ENCODE measurements around the gene PMPCA.

The PMPCA gene

DNA sequence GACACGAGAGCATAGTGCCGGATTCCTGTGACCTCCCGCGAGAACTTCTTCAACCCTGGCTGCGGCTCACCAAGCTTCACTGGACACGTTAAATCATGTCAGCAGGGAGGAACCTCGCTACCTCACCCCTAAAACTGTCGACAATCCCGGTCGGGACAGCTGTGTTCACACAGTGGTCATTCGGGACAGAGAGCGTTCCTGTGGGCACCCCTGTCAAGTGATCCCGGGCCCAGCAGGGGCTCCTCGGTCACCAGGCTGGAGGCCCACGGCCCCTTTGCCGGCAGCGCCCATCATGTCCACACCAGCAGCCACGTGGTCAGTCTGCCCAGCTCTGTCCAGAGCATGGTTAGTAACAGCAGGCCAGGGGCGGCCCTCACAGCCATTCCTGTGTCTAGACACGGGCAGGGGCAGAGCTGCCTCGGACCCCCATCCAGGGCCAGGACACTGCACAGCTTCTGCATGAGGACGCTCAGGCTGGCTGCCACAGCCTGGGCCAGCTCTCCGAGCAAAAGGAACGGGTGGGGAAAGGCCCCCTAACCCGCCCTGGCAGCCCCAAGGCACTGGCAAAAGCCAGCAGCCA, 25.7 kb downstream of the PMPCA start:
- no peak for DNase-seq (ENCODE audit: low spot score)

DNA sequence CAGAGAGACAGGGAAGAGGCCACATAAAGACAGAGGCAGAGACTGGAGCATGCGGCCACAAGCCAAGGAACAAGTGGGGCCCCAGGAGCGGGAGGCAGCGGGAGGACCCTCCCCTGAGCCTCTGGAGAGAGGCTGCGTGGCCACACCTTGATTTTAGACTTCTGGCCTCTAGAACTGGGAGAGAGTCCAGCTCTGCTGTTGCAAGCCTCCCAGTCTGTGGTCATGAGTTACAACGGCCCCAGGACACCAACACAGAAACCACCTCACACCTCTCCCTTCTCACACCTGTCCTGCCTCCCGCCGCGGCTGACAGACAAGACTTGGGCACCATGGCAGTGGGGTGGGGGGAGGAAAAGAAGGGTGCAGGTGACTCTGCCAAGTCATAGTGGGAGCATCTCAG, 27.0 kb downstream of the PMPCA start:
- no peak for DNase-seq (ENCODE audit: low spot score)

DNA sequence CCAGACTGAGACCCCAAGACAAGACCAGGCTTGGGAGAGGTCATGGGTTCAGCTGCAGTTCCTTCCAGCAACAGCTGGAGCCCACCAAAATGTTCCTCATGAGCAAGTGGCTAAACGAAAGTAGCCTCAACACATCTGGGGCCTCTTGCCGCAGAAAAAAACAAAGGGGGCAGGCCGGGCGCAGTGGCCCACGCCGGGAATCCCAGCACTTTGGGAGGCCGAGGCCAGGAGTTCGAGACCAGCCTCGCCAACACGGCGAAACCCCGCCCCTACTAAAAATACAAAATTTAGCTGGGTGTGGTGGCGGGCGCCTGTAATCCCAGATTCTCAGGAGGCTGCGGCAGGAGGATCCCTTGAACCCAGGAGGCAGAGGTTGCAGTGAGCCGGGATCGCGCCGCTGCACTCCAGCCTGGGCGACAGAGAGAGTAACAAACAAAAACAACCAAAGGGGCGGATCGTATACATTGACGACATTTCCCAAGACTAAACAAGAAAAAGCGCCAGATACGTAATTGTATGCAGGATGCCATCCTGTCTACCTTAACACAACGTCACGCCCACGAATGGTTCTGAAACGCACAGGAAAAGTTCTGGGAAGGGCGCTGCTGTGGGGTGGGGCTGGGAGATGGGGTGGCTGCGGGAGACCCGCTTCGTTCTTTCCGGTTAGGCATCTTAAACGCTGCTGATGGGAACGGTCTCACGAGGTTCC, 27.5 kb downstream of the PMPCA start:
- DNase-seq (ENCODE audit: low spot score) = no peak

DNA sequence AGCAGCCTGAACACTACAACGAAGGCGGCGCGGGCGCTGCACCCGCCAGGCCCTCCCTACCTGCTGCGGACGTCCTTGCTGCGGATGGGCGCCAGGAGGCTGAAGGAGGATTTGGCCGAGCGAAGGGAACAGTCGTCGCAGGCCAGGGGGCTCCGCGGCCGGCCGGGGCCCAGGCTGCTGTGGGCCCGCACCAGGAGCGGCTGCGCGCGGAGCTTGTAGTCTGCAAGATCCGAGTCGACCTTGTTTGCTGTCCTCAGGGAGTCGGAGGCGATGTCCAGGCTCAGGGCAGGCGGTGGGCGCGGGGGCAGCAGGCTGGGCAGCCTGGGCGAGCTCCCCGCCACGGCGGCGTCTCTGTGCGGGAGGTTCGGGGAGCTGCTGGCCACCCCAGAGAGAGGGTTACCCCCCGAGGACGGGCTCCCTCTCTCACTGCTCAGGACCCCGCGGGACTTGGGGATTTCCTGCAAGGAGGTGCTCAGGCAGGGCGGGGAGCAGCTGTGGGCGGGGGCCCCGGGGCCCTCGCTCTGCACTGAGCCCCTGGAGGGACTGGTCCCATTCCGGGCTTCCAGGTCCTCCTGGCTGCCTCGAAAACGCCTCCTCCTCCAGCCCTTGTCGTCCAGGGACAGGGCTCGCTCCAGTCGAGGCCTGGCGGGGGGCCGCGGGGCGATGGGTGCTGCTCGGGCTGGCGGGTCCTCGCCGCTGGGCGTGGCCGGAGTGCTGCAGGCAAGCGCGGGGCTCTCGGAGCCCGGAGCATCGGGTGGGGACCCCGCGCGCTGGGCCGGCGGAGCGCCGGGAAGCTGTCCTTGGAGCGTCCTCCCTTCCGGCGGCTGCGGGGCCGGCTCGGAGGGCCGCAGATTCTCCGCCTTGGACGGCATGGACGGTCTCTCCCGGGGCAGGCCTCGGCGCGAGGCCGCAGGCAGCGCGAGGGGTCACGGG, 28.4 kb downstream of the PMPCA start:
- no peak for DNase-seq (ENCODE audit: low spot score)

DNA sequence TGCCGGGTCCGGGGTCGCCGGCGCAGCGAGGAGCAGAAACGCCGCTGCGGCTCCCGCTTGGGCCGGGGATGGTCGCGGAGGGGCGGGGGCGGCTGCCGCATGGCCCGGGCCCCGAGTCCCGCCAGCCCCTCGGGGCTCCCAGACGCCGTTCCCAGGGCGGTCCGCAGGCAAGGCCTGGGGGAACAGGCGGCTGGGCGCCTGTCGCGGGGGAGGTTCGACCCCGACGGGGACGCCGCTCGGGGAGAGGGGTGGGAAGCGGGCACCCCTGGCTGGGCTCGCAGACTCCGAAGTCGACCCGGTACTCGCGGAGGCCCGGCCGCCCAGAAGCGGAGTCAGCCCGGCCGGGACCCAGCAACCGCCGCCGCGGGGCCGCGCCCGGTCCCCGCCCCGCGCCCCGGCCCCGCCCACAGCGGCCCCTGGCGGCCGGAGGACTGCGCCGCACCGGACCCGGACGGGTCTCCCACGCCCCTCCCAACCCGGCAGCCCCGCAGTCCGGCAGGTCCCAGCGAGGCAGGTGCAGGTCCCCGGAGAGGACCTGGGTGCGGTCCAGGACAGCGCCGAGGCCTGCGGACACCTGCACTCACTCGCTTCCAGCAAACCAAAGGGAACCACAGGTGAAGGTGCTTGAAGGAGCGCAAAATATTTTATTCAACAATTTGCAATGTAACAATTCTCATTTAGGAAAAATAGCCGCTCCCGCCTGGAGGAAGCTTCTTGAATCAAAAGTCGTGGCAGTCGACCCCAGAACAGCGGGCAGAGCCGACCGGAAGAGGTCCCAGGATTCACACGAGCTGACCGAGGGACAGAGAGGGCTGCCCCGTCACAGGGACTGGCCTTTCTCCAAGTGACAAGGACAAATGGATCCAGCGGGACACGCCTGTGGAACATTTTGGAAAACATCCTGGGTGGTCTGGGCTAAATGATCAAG, 29.3 kb downstream of the PMPCA start, which contains the start of gene INPP5E:
INPP5E (minus strand) TSS at position 365 of the 928 bp plus-strand sequence. CDS start 426 bp downstream, outside the sequence.
- DNase-seq (ENCODE audit: low spot score) = peak; percentile 49

DNA sequence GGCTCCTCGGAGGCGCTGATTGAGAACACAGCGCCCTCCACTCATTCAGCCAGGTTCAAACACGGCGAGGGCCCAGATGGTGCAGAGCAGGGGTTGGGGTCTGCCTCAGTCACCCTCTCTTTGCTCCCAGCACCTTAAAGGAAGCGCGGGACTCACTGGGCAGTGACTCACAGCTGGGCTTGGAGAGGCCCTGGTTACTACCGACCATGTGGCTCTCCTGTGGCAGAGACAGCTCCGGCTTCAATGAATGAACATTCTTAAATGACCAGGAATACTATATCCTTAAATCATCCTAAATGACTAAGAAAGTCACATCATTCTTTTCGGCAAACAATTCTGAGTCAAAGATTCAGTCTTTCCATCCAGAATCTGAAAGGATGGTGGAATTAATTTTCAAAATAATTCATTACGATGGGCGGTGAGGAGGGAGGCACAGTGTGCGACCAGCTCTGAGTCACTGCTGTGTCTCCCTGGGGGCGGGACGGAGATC, 30.8 kb downstream of the PMPCA start:
- no peak for DNase-seq (ENCODE audit: low spot score)

DNA sequence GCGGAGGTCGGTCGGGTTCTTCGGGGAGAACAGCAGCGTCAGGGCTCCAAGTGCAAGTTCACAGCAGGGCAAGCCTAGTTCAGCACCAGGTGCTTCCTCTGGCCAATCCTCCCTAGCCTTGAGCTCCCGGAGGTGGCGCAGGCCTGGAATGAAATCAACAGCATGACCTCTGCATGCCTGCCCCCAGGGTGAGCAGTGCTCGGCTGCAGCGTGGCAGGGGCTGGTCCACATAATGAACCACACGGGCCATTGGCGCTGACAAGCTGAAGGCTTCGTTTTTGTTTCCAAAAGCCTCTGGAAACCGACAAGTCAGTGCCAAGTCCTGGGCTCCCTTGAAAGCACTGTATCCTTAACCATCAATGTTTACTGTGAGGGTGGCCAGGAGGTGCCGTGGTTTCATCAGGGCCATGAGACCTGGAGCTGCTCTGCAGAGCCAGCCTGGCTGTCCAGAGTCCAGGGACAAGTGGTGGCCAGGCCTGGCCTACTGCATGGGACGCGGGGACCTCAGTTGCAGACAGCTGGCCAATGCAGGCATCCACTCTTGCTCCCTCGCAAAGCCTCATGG, 31.3 kb downstream of the PMPCA start:
- DNase-seq (ENCODE audit: low spot score) = no peak

DNA sequence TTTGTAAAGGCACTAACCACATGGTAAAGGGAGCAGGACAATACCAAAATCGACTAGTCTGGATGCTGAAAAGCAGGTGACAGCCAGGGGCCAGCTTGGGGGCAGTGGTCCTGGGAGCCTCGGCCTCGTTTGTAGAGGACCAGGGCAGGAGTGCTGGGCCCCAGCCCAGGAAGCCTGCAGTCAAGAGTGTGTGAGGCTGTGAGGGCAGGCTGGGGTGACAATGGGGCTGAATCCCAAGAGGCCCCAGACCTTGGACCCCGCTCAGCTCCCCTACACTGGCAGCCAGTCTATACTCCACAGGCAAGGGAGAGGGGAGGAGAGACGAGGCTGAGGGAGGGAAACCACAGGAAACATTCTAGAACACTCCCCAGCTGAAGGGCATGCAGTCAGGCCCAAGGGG, 31.8 kb downstream of the PMPCA start:
- DNase-seq (ENCODE audit: low spot score) = no peak

DNA sequence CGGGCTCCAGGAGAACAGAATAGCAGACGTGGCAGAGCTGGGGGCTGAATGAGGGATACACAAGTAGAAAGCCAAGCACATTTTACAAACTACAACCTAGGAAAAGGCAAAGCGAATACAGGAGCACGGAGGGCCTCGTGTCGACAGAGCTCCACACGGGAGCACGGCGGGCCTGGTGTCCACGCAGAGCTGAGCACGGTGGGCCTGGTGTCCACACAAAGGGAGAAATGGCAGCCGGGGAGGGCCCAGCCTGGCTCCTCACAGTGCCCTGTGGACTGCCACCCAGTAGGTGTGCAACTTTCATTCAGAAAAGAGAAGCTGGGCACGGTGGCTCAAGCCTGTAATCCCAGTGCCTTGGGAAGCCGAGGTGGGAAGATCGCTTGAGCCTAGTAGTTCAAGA, 32.6 kb downstream of the PMPCA start:
- no peak for DNase-seq (ENCODE audit: low spot score)

DNA sequence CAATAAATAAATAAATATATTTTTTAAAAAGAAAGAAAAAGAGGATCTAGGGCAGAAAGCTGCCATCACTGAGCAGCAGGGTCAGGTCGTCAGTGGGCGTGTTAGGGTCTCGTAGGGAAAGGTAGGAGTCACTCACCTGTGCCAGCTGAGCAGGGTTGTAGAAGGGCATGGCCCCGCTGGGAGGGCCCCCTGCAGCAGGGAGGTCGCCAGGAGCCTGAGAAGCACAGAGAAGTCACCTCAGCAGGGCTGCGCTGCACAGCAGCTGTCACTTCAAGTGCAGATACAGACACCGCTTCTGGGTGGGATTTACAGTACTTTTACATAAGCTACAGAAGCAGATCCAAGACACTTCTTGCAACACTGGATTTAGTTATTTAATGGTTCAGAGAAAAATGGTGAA, 33.2 kb downstream of the PMPCA start:
- no peak for DNase-seq (ENCODE audit: low spot score)

DNA sequence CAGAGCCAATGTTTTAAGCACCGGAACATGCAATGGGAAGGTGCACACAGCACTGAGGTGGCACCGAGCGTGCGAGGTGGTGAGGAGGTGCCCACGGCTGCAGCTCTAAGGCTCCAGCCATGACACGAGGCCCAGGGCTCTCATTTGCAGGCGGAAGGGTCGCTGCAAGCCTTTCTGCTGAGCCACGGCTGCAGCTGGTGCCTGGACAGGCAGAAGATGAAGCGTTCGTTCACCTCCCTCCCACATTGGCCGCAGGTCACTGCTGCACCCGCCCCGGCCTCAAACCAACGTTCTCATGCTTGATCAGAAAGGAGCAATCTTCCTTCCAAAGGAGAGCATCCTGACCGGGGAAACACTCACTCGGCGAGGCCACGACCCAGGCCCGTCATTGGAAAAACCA, 33.6 kb downstream of the PMPCA start:
- no peak for DNase-seq (ENCODE audit: low spot score)

DNA sequence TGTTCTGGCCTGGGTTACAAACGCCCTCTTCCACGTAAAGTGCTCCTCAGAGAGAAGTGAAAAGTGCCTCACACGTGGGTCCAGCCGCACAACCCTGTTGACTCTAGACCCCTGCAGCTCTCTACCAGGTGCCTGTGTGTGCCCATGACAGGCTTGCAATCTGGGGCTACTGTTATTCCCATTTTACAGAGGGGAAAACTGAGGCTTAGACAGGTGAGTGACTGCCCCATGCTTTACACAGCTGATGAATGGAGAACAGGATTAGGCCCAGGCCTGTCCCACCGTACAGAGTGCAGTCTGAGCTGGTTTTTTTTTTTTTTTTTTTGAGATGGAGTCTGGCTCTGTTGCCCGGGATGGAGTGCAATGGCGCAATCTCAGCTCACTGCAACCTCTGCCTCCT, 35.3 kb downstream of the PMPCA start:
- no peak for DNase-seq (ENCODE audit: low spot score)

DNA sequence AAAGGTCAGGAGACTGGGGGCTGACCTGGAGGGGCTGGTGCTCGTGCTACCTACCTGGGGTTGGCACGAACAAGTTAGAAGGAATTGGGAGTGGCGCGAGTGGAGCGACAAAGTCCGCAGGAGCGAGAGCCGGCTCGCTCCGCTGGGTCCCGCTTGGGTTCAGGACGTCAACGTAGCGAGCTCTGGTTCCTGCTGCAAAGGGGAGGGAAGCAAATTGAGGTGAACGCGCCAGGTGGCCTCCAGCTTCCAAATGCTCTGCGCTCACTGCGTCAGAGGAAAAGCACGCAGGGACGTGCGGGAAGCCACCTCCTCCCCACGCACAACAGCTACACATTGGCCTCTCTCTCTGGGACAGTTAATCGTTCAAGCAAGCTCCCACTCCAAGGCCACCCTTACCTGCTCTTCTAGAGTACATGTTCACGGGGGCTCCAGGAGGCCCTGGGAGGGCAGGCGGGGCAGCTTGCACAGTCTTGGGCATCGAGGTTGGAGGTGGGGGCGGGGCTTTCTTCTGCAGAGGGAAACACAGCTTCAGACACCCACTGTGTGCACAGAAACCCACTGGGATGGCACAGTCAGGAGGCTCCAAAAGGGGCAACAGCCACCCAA, 36.8 kb downstream of the PMPCA start:
- DNase-seq (ENCODE audit: low spot score) = no peak

DNA sequence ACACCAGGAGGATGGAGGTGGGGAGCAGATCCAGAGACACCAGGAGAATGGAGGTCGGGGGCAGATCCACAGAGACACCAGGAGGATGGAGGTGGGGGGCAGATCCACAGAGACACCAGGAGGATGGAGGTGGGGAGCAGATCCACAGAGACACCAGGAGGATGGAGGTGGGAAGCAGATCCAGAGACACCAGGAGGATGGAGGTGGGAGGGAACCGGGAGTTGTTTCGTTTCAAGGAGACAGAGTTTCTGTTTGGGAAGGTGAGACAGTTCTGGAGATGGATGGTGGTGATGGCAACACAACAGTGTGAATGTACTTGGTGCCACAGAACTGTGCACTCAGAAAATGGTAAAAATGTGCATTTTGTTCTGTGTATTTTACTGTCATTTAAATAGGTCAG, 38.2 kb downstream of the PMPCA start:
- peak; percentile 55 for DNase-seq (ENCODE audit: low spot score)

DNA sequence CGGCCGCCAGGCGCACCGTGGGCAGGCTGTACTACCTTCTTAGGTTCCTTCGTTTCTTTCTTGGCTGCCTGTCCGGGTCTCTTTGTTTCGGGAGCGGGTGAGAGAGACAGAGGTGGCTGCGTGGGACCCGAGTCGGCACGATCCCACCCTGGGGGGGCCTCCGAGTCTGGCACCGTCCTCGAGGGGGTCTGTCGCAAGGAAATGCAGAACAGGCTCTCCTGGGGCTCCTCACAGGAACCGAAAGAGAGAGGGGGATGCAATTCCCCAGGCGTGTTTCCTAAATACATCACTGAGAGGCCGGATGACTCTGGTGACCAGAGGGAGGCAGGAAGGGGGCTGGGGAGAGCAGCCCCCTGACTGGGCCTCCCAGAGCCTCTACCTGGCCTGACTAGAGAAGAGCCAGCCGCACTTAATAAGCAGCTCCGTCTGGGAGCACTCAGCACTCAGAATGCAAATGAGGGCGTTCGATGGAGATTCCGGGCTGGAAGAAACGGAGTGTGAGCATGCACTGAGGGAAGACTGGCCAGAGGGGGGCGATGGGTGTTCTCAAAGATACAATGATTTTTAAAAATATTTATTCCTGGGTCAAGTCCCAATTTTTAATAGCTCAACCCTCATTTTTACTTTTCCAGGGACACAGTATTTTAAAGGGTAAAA, 40.9 kb downstream of the PMPCA start:
- no peak for DNase-seq (ENCODE audit: low spot score)

DNA sequence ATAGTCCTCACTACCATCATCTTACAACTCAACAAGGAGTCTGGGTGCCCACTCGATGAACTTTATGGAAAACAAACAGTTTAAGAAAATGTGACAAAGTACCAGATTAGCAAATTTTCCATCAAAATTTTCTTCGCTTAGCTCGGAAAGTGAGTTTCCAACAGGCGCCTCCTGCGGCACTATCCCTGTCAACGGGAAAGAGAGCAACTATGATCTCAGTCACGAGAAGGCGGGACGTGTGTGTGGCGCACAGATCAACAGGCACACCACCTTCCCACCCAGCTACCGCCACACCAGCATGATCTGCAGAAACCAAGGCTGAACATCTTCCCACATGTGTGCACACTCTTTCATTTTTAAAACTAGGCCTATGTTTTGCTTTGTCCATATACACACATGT, 42.9 kb downstream of the PMPCA start:
- no peak for DNase-seq (ENCODE audit: low spot score)

DNA sequence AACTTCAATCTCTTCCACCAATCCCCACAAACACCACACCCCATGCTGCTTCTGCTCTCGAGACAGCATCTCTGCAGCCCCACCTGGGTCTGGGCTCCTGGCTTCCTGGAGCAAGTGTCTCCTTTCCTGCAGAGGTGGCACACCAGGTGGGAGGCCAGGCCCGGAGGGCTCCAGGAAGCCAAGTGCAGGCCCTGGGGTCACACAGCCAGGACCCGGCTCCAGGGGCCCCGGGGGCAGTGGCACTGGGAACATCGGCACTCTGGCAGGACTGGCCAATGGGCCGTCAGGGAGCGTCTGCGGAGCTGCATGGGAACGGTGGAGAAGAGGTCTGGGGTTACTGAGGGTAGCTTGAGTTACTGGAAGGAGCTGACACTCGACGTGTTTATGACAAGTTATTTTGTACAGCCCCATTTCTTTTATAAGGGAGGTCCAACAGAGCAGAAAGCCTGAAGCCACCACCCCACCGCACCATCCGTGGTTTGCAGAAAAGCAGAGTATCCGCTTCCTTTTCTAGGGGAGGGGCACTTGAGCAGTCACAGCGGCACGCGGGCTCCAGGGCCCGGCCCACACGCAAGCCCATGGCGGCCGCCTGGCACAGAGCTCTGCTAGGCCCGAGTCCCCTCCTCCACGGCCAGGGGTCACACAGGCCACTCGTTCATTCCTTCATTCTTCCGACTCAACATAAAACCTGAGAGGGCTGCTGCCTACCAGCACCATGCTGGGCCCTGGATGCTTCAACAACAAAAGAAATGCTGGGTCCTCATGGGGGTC, 43.8 kb downstream of the PMPCA start:
- no peak for DNase-seq (ENCODE audit: low spot score)

DNA sequence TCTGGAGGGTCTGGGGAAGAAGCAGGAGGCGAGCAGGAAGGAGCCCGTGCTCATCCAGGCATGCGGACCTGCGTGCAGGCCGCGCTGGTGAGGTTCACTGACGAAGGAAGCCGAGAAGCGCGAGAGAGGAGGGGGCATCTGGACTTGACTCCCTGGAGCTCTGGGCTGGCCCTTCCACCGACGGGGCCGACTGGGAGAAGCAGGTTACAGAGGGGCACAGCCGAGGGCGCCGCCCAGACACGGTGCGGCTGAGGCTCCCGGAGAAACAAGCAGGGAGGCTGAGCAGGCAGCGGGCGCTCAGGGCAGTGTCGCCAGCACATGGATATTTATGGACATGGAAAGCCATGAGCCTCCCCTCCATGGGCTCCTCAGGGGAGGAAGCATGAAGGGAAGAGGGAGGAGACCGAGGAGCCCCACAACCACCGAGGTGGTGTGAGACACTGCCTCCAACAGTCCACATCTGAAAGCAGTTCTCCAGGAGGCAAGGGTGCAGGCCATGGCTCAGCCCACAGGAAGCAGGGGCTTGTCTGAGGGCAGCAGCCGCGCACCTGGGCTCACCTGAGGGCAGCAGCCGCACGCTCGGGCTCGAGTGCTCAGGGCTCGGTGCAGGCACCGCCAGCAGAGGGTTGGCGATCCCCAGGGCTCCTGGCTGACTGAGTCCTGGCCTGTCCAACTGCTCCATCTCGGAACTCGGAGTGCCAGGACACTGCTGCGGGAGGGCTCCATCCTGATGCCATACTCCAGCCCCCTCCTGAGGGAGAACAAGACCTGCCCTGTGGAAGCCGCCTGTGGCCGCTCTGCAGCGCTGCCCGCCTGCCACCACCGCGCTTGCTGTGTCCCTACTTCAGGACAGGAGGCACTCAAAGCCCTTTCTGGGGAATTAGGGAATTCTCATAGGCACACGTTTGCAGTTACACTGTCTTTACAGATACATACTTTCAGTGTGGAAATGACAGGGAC, 44.9 kb downstream of the PMPCA start:
- no peak for DNase-seq (ENCODE audit: low spot score)
